Stomach smooth muscle (tissue), 2 donors: ENCODE results near the gene AR.

Experiments
- H3K27ac ChIP-seq: one replicate; pipeline ENCODE4 v1.7.0; 2013; ENCODE audit warnings: mild to moderate bottlenecking, low read length, inconsistent platforms
- H3K27me3 ChIP-seq, 2 donors: one replicate each; pipeline ENCODE4 v1.7.0; 2013; ENCODE audit warnings: low read length in 2 of 2; ENCODE audit not compliant: insufficient read depth in 2 of 2, control insufficient read depth in 1 of 2
- H3K36me3 ChIP-seq, 2 donors: one replicate each; pipeline ENCODE4 v1.7.0; 2013; ENCODE audit warnings: low read length in 2 of 2; ENCODE audit not compliant: control insufficient read depth in 2 of 2, insufficient read depth in 2 of 2
- H3K4me1 ChIP-seq: one replicate; pipeline ENCODE4 v1.7.0; 2013; ENCODE audit warnings: low read length; ENCODE audit not compliant: control insufficient read depth, insufficient read depth
- H3K4me3 ChIP-seq, 2 donors: one replicate each; pipeline ENCODE4 v1.7.0; 2013; ENCODE audit warnings: low read length in 2 of 2
- H3K9ac ChIP-seq, 2 donors: one replicate each; pipeline ENCODE4 v1.7.0; 2013; ENCODE audit warnings: low read length in 2 of 2, mild to moderate bottlenecking in 1 of 2
- H3K9me3 ChIP-seq, 2 donors: one replicate each; pipeline ENCODE4 v1.7.0; 2013; ENCODE audit warnings: low read length in 2 of 2; ENCODE audit not compliant: control insufficient read depth in 2 of 2
- donor health status: healthy.
- donor health status: Pancreatic carcinoma.

Gene AR

DNA sequence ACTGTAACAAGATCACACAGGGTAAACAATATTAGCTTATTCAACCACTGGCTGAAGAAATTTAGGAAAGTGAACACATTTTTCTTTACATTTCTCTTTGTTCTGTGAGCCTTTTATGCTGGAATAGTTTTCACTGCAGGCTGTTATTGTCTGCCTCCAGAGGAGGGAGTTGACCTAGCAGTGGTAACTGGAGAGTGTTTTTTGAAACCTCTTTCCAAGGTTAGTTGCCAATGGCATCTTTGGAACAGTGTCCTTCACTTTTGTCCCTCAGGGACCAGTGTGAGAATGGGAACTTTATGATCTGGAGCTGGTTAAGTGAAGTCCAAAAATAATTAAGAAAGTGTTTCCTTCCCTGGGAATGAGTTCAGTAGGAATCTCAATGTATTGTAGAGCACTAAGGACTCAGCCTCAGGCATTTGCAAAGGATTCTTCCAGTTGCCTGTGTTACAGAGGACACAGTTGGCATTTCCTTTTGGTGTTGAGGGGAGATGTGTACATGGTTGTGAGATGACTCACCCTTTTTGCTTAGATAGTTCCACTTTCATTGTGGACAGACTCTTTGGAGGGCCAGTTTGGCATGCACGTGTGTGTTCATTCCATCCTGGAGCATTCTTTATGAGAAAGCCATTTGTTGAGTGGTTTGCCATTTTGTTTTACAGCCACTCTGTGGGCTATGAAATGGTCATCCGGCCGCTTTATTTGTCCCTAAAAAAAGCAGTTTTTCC lies 61.3 kb downstream of the AR start:
- Histone ChIP-seq H3K27me3 (no peaks in the 10 kb centered on the region), H3K4me3 (no peak overlapping the region), H3K9ac (no peak overlapping the region), H3K9me3 (no peaks in the 10 kb centered on the region), H3K36me3 (no peaks in the 10 kb centered on the region), H3K27ac (no peak overlapping the region), H3K4me1 (peaks cover 2% of the 10 kb centered on the region)

DNA sequence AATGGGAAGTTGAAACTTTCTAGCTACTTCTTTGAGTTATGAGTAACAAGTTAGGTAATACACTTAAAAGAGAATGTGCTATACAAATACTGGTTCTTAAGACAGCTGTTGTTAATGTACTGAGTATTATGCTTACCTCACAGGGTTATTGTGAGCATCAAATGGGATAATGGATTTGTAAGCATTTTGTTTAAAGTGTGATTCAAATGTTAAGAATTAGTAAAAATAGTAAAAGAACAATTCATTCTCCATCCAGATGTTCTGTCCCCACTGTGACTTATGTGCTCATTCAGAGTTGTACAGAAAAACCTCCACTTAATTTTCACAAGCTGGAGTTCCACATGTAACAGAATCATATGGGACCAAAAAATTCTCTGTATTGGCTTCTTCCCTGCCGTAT lies 63.6 kb downstream of the AR start:
- H3K27me3 ChIP-seq: no peaks in the 10 kb centered on the region
- no peak overlapping the region for H3K27ac ChIP-seq
- H3K9me3 ChIP-seq: no peaks in the 10 kb centered on the region
- H3K36me3 ChIP-seq: no peaks in the 10 kb centered on the region
- no peak overlapping the region for H3K9ac ChIP-seq
- H3K4me1 ChIP-seq: no peaks in the 10 kb centered on the region
- no peak overlapping the region for H3K4me3 ChIP-seq

- Histone ChIP-seq H3K9me3 (no peaks in the 10 kb centered on the region), H3K9ac (no peak overlapping the region), H3K4me3 (no peak overlapping the region), H3K27ac (no peak overlapping the region), H3K27me3 (no peaks in the 10 kb centered on the region), H3K4me1 (no peaks in the 10 kb centered on the region), H3K36me3 (no peaks in the 10 kb centered on the region)
These were observed 66.5 kb downstream of the AR start for GRCh38 chrX:67610282-67610681.

DNA sequence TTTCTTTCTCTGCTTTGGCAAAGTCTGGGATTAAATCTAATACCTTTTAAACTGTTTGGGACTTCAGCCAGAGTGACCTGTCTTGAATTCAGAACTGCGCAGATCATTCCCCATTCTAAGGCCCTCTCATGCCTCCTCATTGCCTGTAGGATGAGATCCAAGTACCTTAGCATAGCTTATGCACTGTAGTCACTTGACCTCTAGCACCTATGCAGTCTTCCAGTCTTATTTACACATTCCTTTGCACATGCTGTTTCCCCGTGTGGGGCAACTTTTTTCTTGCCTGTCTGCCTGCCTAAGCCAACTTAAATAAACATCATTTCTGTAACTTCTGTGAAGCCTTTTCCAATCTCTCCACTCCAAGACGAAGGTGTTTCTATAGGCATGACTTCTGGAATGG lies 68.4 kb downstream of the AR start:
- Histone ChIP-seq H3K27me3 (no peaks in the 10 kb centered on the region), H3K9ac (no peak overlapping the region), H3K9me3 (no peaks in the 10 kb centered on the region), H3K36me3 (no peaks in the 10 kb centered on the region), H3K4me1 (no peaks in the 10 kb centered on the region), H3K27ac (no peak overlapping the region), H3K4me3 (no peak overlapping the region)

- Histone ChIP-seq H3K27ac (no peak overlapping the region), H3K4me3 (no peak overlapping the region), H3K9ac (no peak overlapping the region), H3K27me3 (no peaks in the 10 kb centered on the region), H3K4me1 (no peaks in the 10 kb centered on the region), H3K9me3 (no peaks in the 10 kb centered on the region), H3K36me3 (no peaks in the 10 kb centered on the region)
These were observed 69.5 kb downstream of the AR start for GRCh38 chrX:67613366-67613765.

GRCh38 chrX:67613996-67614395 lies 70.2 kb downstream of the AR start:
- no peak overlapping the region for H3K27ac ChIP-seq
- H3K9me3 ChIP-seq: no peaks in the 10 kb centered on the region
- H3K9ac ChIP-seq: no peak overlapping the region
- H3K4me3 ChIP-seq: no peak overlapping the region
- no peaks in the 10 kb centered on the region for H3K36me3 ChIP-seq
- H3K4me1 ChIP-seq: no peaks in the 10 kb centered on the region
- H3K27me3 ChIP-seq: no peaks in the 10 kb centered on the region

GRCh38 chrX:67614423-67614822 lies 70.6 kb downstream of the AR start:
- Histone ChIP-seq H3K4me3 (no peak overlapping the region), H3K36me3 (no peaks in the 10 kb centered on the region), H3K27me3 (no peaks in the 10 kb centered on the region), H3K27ac (no peak overlapping the region), H3K9ac (no peak overlapping the region), H3K9me3 (no peaks in the 10 kb centered on the region), H3K4me1 (no peaks in the 10 kb centered on the region)

DNA sequence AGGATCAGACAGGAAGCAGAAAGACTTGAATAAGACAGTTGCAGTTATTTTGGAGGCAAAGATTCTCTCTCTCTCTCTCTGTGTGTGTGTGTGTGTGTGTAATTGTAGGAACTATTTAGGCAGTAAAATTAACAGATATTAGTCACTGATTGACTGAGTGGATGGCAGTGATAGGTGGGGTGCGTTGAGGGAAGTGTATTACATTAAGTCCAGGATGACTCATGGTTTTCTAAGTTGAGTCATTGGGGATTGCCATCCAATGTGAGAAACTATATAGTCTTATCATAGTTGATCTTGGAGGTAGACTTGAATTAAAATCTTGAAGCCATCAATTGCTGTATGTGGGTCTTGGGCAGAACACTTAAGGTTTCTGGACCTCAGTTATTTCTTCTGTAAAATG lies 75.4 kb downstream of the AR start:
- H3K27ac ChIP-seq: no peak overlapping the region
- H3K9ac ChIP-seq: no peak overlapping the region
- no peaks in the 10 kb centered on the region for H3K4me1 ChIP-seq
- peaks cover 0 to 2% of the 10 kb centered on the region in 2 donors for H3K27me3 ChIP-seq
- no peaks in the 10 kb centered on the region for H3K9me3 ChIP-seq
- no peaks in the 10 kb centered on the region for H3K36me3 ChIP-seq
- no peak overlapping the region for H3K4me3 ChIP-seq

DNA sequence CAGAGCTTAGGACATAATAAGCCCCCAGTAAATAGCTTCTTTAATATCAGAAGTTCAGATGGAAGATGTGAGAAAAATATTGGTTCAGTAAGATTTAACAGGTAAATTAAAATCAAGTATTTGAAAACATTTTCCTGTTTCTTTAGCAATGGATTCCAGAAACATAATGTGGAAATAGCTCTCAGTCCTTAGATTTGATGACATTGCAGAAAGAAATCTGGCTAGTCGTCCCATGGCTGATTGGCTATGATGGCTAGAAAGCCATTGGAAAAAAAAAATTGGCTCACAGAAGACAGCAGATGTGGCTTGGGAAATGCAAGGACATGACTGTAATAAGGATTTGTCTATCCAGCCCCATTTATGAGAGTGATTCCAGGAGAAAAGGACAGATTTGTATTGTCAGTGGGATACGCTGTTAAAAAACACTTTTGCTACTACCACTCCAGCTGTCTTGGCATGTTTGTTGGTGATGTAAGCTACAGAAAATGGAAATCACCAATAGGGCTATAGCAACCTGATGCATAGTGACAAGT lies 78.3 kb downstream of the AR start:
- Histone ChIP-seq H3K36me3 (no peaks in the 10 kb centered on the region), H3K4me3 (no peak overlapping the region), H3K9me3 (no peaks in the 10 kb centered on the region), H3K27ac (no peak overlapping the region), H3K4me1 (no peaks in the 10 kb centered on the region), H3K27me3 (peaks cover 0 to 2% of the 10 kb centered on the region in 2 donors), H3K9ac (no peak overlapping the region)

DNA sequence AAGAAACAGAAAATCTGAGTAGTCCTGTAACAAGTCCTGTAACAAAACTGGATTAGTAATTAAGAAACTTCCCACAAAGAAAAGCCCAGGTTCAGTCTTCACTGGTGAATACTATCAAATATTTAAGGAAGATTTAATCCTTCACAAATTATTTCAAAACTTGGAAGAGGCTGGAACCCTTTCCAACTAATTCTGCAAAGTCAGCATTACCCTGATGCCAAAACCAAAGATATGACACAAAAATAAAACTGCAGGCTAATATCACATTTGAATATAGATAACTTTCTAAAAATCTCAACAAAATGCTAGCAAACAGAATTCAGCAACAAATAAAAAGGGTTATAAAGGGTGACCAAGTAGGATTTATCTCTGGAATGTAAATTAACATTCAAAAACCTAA lies 80.5 kb downstream of the AR start:
- no peaks in the 10 kb centered on the region for H3K36me3 ChIP-seq
- H3K27me3 ChIP-seq: peaks cover 0 to 2% of the 10 kb centered on the region in 2 donors
- H3K9me3 ChIP-seq: no peaks in the 10 kb centered on the region
- no peaks in the 10 kb centered on the region for H3K4me1 ChIP-seq
- no peak overlapping the region for H3K9ac ChIP-seq
- no peak overlapping the region for H3K27ac ChIP-seq
- H3K4me3 ChIP-seq: no peak overlapping the region

- H3K4me1 ChIP-seq: no peaks in the 10 kb centered on the region
- H3K36me3 ChIP-seq: no peaks in the 10 kb centered on the region
- no peak overlapping the region for H3K9ac ChIP-seq
- H3K27me3 ChIP-seq: no peaks in the 10 kb centered on the region
- H3K27ac ChIP-seq: no peak overlapping the region
- H3K9me3 ChIP-seq: no peaks in the 10 kb centered on the region
- no peak overlapping the region for H3K4me3 ChIP-seq
These were observed 91.6 kb downstream of the AR start for GRCh38 chrX:67635424-67635823.
